Jurkat, Clone E6-1 (cell line): ENCODE measurements around the gene NHLRC2. TPM values are rescaled to one million over a fixed set of nuclear protein-coding genes. Genes with fewer than 3 reads are reported as not detected.
"Not testable (repeated sequence)": the region's sequence is repeated elsewhere in the genome, so short reads cannot be mapped to it uniquely, and the experiment has no call there.

ENCODE experiments used
- DNase-seq: peaks from one replicate; pipeline ENCODE4 v3.0.0-alpha.2; 2011; ENCODE audit warnings: low read depth, low spot score
- H3K4me3 ChIP-seq: 2 replicates; pipeline ENCODE4 v1.5.1; 2011; ENCODE audit warnings: mild to moderate bottlenecking, low read length, control low read depth, moderate library complexity
- polyA plus RNA-seq: library from polyadenylated mRNA; unstranded; fragments of >200 nt; gene quantifications from one replicate; pipeline ENCODE4 v1.2.1, GENCODE V29; 2012; ENCODE audit warnings: missing spikeins; ENCODE audit not compliant: insufficient read length, insufficient read depth

The NHLRC2 gene
- 3.3 TPM for polyA plus RNA-seq

DNA sequence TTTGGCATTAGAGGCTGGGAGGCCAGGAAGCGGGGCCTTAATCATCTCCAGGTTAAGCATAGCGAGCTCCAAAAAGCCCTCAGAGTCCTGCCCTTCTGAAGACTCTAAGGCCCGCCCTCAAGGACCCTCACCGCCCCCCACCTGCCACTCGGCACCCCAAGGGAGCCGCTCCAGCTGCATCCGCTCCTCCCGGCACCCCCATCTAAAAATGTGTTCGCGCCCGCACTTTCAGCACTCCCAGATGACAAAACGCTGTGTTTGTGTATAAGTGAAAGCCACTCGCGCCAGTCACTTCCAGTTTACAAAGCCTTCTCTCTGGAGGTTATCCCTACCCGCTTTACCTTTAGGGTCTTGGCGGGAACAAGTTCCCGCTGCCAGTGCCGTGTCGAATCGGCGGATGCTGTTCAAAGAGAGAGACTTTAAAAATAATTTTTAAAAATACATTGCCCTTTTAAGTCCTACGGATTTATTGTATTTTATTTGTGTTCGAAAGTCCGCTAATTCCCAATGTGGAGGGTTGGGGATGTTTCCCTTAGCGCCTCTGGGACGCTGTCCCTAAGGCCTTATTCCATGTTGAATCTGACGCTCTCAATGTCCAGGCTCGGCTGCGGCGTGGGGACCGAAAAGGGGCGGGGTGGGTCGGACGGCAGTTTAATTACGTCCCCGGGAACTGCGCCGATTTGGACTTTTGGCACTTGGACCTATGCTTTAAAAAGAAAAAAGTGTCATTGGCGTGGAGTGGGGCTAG, at the start of gene NHLRC2, which contains the start of gene DCLRE1A:
Gene NHLRC2 (plus strand): TSS at position 649 of the 748 bp plus-strand sequence. CDS start 212 bp downstream, outside the sequence.
Gene DCLRE1A (minus strand): TSS at position 70 of the 748 bp plus-strand sequence. CDS start 900 bp downstream, outside the sequence.
- peak; percentile 73 for DNase-seq
- H3K4me3 ChIP-seq = peak within 1 kb of the TSS; percentile 87

GRCh38 chr10:113806503-113806902, 48.0 kb upstream of the NHLRC2 start:
- H3K4me3 ChIP-seq = no peak overlapping the region
- no peak for DNase-seq

GRCh38 chr10:113808168-113808567, 46.3 kb upstream of the NHLRC2 start:
- no peak overlapping the region for H3K4me3 ChIP-seq
- no peak for DNase-seq

- H3K4me3 ChIP-seq, DNase-seq: not testable (repeated sequence)
These were observed 39.8 kb upstream of the NHLRC2 start for GRCh38 chr10:113814700-113815099.

- H3K4me3 ChIP-seq = no peak overlapping the region
- DNase-seq = no peak
These were observed 34.5 kb upstream of the NHLRC2 start for GRCh38 chr10:113819989-113820388.

GRCh38 chr10:113820507-113820906, 34.0 kb upstream of the NHLRC2 start:
- no peak overlapping the region for H3K4me3 ChIP-seq
- no peak for DNase-seq

DNA sequence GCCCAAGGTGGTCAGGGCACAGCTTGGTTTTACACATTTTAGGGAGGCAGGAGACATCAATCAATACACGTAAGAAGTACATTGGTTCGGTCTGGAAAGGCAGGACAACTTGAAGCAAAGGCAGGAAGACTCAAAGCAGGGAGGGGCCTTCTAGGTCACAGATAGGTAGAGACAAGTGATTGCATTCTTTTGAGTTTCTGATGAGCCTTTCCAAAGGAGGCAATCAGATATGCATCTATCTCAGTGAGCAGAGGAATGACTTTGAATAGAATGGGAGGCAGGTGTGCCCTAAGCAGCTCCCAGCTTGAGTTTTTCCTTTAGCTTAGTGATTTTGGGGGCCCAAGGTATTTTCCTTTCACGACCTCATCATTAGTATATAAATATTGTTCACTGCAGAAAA, 33.2 kb upstream of the NHLRC2 start:
- DNase-seq, H3K4me3 ChIP-seq: not testable (repeated sequence)

GRCh38 chr10:113822174-113822573, 32.3 kb upstream of the NHLRC2 start:
- H3K4me3 ChIP-seq = no peak overlapping the region
- DNase-seq = no peak

- DNase-seq = no peak
- H3K4me3 ChIP-seq = no peak overlapping the region
These were observed 31.1 kb upstream of the NHLRC2 start for GRCh38 chr10:113823389-113823788.

GRCh38 chr10:113825791-113826190, 28.7 kb upstream of the NHLRC2 start:
- DNase-seq = no peak
- no peak overlapping the region for H3K4me3 ChIP-seq

GRCh38 chr10:113828567-113828966, 25.9 kb upstream of the NHLRC2 start:
- H3K4me3 ChIP-seq = not testable (repeated sequence)

DNA sequence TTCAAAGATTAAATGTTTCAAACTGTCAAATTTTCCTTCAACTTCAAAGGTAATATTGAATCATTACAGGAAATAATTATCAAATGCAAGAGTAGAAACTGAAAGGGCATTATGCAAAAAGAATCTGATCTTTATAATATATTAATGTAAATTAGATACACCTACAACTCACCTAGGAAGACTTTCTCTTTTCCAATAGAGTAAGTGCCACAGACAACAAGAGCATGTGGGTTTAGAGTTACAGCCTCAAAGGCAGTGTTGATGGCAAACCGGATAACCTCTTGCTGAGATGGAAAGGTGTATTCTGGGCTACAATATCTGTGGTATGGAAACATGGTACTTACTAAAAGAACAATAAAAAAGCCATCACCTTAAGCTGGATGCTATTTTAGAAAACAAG, 12.3 kb upstream of the NHLRC2 start:
- no peak for DNase-seq
- H3K4me3 ChIP-seq = no peak overlapping the region

More at GRCh38 chr10:113828567-113828966, 25.9 kb upstream of the NHLRC2 start:
- DNase-seq = not testable (repeated sequence)

DNA sequence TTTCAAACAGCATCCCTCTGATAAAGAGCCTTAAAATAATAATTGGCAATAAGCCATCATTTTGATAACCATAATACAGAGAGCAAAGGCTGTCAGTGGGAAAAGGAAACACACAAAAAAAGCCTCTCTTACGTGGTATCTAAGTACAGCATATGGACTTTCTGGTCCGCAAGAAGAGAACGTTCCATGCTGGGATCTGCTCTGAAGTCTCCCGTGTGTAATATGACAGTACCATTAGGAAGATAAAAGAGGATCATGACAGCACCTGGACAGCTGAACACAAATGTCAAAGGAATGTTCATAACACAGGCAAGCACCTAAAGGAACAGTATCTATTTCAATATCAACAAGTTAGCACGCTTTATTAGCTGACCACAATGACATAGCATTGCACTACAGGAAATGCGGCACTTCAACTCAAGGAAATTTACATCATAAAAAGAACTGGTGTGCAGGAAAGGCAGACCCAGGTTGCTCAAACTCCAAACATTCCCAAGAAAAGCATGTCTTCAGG, 10.4 kb upstream of the NHLRC2 start:
- no peak overlapping the region for H3K4me3 ChIP-seq
- no peak for DNase-seq

DNA sequence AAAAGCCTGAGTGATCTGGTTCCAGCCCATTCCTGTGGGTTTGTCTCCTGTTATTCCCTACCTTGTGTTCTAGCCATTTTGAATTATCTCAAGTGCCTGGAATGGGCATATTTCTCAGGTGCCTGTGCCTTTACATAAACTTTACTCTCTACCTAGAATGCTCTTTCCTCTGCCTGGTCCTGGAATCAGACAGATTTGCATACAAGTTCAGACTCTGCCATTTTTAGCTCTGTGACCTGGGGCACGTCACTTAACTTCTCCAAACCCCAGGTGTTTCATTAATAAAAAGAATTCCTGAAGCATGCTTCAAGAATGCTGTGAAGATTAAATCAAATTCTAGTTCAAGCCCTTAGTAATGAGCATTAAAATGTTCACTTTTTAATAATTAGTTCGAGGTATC, 8.4 kb upstream of the NHLRC2 start:
- no peak for DNase-seq
- H3K4me3 ChIP-seq = no peak overlapping the region

DNA sequence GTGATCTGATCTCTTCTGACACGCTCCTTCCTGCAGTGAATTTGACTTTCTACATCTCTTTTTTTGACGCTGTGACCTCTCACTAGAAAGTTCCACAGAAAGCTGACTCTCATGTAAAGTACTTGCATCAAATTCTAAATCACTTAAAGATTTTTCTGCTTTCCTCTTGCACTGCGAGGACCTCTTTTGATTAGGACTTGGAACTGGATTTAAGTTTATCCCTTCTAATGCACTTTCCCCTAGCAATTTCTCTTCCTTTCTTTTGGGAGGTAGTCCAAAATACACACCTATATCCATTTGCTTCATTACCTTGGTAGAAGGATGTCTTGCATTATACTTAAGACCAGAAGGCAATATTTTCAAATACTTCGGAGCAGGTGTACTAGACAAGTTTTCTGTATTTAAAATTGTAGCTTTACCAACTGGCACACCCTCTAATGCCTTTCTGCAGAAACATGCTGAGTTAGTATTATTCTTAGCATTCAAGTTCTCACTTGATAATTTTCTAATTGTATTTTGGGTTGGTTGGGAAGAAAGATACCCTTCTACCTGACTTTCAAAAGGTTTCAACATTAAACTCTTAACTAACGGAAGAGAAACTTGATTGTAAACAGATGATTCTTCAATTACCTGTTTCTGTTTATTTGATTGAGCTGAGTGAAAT, 5.2 kb upstream of the NHLRC2 start:
- no peak for DNase-seq
- H3K4me3 ChIP-seq = no peak overlapping the region

- no peak for DNase-seq
- H3K4me3 ChIP-seq = no peak overlapping the region
These were observed 4.5 kb upstream of the NHLRC2 start for GRCh38 chr10:113849946-113850345.

DNA sequence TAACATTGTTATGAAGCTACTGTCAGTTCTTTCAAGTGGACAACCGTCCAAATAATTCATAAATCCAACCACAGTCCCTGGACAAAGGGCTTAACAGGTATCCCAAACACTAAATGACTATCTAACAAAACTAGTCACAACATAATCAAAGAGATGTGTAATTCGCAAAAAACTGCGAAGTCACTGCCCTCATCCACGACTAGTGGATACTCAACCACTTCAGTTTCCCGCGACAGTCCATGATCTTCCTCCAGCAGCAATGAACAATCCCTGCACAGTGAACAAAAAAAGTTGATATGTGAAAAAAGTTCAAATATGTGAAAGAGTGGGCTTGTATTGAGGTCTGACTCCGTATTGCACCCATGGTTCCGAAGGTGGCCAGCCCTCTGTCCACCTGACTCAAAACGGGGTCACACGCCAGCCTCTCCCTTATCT, 866 bp upstream of the NHLRC2 start:
- DNase-seq = no peak
- H3K4me3 ChIP-seq = peak overlapping the region; percentile 87

- DNase-seq = peak; percentile 35
- peak overlapping the region; percentile 87 for H3K4me3 ChIP-seq
These were observed 514 bp downstream of the NHLRC2 start for GRCh38 chr10:113854761-113855588.

- DNase-seq = no peak
- no peak overlapping the region for H3K4me3 ChIP-seq
These were observed 2.1 kb downstream of the NHLRC2 start for GRCh38 chr10:113856563-113856962.
